Left renal pelvis (tissue), 4 donors: ENCODE data around the gene SLC4A3. TPM values are rescaled to one million over a fixed set of nuclear protein-coding genes. Genes with fewer than 3 reads are reported as not detected.

Experiments
- DNase-seq, 4 donors: peaks; one replicate each; pipeline ENCODE4 v3.0.0-alpha.2; 2013; ENCODE audit warnings: low read depth in 4 of 4, low spot score in 3 of 4
- polyA plus RNA-seq, 4 donors: library from polyadenylated mRNA; unstranded; fragments of 120-200 nt; gene quantifications; one replicate each; pipeline ENCODE4 v1.2.1, GENCODE V29; 2013; ENCODE audit not compliant: insufficient read length in 4 of 4

SLC4A3 gene
- polyA plus RNA-seq, 4 donors = 7.3 to 13.5 (median 8.5) TPM

GRCh38 chr2:219612577-219613286, 14.7 kb upstream of the SLC4A3 start:
- no peak for DNase-seq

GRCh38 chr2:219613461-219614070, 13.9 kb upstream of the SLC4A3 start:
- no peak for DNase-seq

- DNase-seq = no peak
Measured at GRCh38 chr2:219614076-219614860, 13.2 kb upstream of the SLC4A3 start.

- DNase-seq = no peak
Measured at GRCh38 chr2:219615036-219615435, 12.4 kb upstream of the SLC4A3 start.

- DNase-seq = no peak
Measured at GRCh38 chr2:219615894-219616293, 11.5 kb upstream of the SLC4A3 start.

GRCh38 chr2:219616550-219616949, 10.9 kb upstream of the SLC4A3 start:
- no peak for DNase-seq

GRCh38 chr2:219618733-219619122, 8.7 kb upstream of the SLC4A3 start:
- DNase-seq = no peak

GRCh38 chr2:219619235-219619634, 8.2 kb upstream of the SLC4A3 start:
- no peak for DNase-seq

GRCh38 chr2:219620546-219620945, 6.9 kb upstream of the SLC4A3 start:
- no peak for DNase-seq

- no peak for DNase-seq
Measured at GRCh38 chr2:219621935-219622334, 5.5 kb upstream of the SLC4A3 start.

- no peak for DNase-seq
Measured at GRCh38 chr2:219622472-219622871, 5.0 kb upstream of the SLC4A3 start.

GRCh38 chr2:219624565-219624964, 2.9 kb upstream of the SLC4A3 start:
- no peak for DNase-seq

GRCh38 chr2:219625179-219625578, 2.3 kb upstream of the SLC4A3 start:
- DNase-seq = no peak

- DNase-seq = no peak
Measured at GRCh38 chr2:219626540-219626939, 890 bp upstream of the SLC4A3 start.

GRCh38 chr2:219628235-219628985, 980 bp downstream of the SLC4A3 start:
- no peak for DNase-seq

GRCh38 chr2:219628986-219629901, 1.8 kb downstream of the SLC4A3 start:
- DNase-seq = no peak

- DNase-seq = no peak
Measured at GRCh38 chr2:219629976-219630695, 2.7 kb downstream of the SLC4A3 start.

- no peak for DNase-seq
Measured at GRCh38 chr2:219630770-219631405, 3.5 kb downstream of the SLC4A3 start.

GRCh38 chr2:219631406-219631891, 4.0 kb downstream of the SLC4A3 start:
- DNase-seq = no peak
